GM12891 (cell line): ENCODE results near the gene OLFML2B.

Experiments used
- PAX5 ChIP-seq: IDR thresholded peaks from 2 replicates; pipeline ENCODE4 v1.6.1; 2011; ENCODE audit warnings: low read length, moderate library complexity, mild to moderate bottlenecking; ENCODE audit not compliant: insufficient read depth, severe bottlenecking
- POLR2A ChIP-seq: IDR thresholded peaks from 2 replicates; pipeline ENCODE4 v1.6.1; 2011; ENCODE audit warnings: low read depth, low read length, control low read depth
- POLR2AphosphoS5 ChIP-seq: IDR thresholded peaks from 2 replicates; pipeline ENCODE4 v1.6.1; 2011; ENCODE audit warnings: low read depth, low read length, control low read depth
- SPI1 ChIP-seq: IDR thresholded peaks from 2 replicates; pipeline ENCODE4 v1.6.1; 2011; ENCODE audit warnings: low read depth, low read length, control low read depth
- TAF1 ChIP-seq: IDR thresholded peaks from 2 replicates; pipeline ENCODE4 v1.6.1; 2011; ENCODE audit warnings: low read depth, low read length, control low read depth

- TF ChIP-seq POLR2AphosphoS5 (no peak), POLR2A (no peak), PAX5 (no peak), TAF1 (no peak), SPI1 (no peak)
Measured at GRCh38 chr1:162042361-162042760, 18.7 kb upstream of the OLFML2B start.
